Right lobe of liver (tissue), 4 donors: Measurements from ENCODE around the gene TEX264.

Experiments
- POLR2A ChIP-seq: fragments of 450-650 bp; IDR thresholded peaks from one replicate; pipeline ENCODE4 v1.6.1; 2017; ENCODE audit warnings: antibody characterized with exemption, mild to moderate bottlenecking
- TF ChIP-seq, protein P1 (sequence below), 4 donors: fragments of 200-600 bp in 3 of 4; fragments of 450-650 bp in 1 of 4; IDR thresholded peaks; one replicate each; pipeline versions ENCODE4 v1.5.1 to v1.8.0; 2016 to 2022; ENCODE audit warnings: antibody characterized with exemption in 4 of 4, mild to moderate bottlenecking in 2 of 4
- donor health status: DM: no; HTN: no; CAD: no.
- donor health status: DM: no; HTN: no; CAD: no.
- donor health status: DM: no; HTN: yes; CAD: no.

DNA sequence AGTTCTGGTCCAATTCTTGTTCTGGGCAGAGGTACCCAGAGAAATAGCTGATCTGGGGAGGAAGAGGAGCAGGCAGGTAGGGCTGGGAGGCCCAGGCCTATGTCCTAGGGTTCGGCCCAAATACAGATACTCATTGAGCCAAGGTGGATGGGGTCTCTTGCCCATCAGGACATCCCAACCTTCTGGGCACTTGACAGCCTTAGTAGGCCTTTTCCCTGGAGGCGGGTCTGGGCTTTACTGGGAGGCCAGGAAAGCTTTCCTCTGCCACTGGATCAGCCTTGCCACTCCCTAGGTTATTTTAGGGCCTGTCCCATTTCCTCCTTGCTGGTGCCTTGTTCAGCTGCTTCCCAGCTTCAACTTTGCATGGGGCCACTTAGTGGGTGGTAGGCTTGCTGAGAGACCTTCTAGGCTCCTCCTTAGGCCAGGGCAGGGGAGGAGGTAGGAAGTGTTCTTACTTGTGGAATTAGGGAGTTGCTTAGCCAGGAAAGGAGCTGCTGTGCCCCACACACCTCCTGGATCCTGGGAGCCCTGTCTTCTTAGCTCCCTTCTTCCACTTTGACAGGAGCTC, 9.7 kb downstream of the TEX264 start:
- TF ChIP-seq, protein P1, sequence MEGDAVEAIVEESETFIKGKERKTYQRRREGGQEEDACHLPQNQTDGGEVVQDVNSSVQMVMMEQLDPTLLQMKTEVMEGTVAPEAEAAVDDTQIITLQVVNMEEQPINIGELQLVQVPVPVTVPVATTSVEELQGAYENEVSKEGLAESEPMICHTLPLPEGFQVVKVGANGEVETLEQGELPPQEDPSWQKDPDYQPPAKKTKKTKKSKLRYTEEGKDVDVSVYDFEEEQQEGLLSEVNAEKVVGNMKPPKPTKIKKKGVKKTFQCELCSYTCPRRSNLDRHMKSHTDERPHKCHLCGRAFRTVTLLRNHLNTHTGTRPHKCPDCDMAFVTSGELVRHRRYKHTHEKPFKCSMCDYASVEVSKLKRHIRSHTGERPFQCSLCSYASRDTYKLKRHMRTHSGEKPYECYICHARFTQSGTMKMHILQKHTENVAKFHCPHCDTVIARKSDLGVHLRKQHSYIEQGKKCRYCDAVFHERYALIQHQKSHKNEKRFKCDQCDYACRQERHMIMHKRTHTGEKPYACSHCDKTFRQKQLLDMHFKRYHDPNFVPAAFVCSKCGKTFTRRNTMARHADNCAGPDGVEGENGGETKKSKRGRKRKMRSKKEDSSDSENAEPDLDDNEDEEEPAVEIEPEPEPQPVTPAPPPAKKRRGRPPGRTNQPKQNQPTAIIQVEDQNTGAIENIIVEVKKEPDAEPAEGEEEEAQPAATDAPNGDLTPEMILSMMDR (IDR thresholded peaks at IDR 0.05), result no peak
- TF ChIP-seq POLR2A, result no peak
